Stimulated activated CD8-positive, alpha-beta memory T cell treated with anti-CD3 and anti-CD28 coated beads, Interleukin-15, amount 100 ng/mL, for 48 hours (primary cell): Measurements from ENCODE around the gene GGA2.
"Not testable (repeated sequence)": the region's sequence is repeated elsewhere in the genome, so short reads cannot be mapped to it uniquely, and the experiment has no call there.

ENCODE experiments used
- DNase-seq, 2 donors: peaks; one replicate each; pipeline ENCODE4 v3.0.0-alpha.2; 2020; ENCODE audit warnings: low read depth in 2 of 2

GGA2 gene

DNA sequence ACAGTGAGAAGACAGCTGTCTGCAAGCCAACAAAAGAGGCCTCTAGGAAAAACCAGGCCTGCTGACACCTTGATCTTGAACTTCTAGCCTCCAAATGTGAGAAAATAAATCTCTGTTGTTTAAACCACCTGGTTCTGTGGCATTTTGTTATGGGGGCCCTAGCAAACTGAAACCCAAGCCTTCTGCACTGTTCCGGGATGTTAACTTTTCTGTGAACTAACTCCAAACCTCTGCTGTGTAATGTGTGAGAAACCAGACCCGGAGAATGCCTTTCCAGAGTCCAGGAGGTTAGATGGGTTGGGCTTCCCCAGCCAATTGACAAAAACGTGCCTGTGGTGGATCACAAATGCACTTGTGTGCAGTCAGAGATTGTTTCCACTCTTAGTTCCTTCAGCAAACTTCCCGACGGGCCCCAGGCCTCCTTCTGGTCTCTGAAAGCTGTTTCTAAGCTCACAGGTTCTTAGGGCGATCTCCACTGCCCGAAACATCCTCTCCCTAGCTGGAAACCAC lies 13.6 kb upstream of the GGA2 start:
- no peak for DNase-seq

DNA sequence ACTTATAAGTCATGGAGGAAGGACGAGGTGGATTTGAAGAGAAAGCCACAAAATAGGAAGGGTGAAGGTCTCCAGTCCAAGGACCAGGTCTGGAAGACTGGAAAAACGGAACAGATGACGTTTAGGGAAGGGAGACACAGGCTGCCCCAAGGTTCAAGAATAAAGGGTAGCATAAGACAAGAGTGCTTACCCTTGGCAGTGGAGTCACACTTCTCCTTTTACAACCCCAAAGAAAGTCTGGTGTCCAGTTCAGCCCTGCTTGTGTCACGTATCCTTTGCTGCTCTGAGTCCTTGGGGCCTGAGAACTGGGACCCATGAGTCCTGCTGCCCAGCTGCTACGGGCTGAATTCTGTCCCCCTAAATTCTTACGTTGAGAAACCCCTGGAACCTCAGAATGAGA lies 13.0 kb upstream of the GGA2 start:
- DNase-seq, result no peak

- DNase-seq, result no peak
Measured at GRCh38 chr16:23521965-23522364, 11.7 kb upstream of the GGA2 start.

DNA sequence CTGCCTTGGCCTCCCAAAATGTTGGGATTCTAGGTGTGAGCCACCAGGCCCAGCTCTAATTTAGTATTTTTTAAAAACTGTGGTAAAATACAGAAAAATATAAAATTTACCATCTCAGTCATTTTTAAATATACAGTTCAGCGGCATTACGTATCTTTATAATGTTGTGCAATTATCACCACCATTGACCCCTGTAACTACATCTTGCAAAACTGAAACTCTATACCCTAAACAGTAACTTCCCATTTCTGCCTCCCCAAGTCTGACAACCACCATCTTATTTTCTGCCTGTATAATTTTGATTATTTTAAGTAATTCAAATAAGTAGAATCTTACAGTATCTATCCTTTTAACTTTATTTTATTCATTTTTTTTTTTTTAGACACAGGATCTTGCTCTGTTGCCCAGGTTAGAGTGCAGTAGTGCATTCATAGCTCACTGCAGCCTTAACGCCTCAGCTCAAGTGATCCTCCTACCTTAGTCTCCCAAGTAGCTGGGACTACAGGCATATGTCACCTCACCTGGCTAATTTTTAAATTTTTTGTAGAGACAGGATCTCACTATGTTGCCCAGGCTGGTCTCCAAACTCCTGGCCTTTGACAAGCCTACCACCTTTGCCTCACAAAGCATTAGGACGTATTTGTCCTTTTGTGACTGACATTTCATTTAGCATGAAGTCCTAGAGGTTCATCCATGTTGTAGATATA lies 10.9 kb upstream of the GGA2 start:
- no peak for DNase-seq

DNA sequence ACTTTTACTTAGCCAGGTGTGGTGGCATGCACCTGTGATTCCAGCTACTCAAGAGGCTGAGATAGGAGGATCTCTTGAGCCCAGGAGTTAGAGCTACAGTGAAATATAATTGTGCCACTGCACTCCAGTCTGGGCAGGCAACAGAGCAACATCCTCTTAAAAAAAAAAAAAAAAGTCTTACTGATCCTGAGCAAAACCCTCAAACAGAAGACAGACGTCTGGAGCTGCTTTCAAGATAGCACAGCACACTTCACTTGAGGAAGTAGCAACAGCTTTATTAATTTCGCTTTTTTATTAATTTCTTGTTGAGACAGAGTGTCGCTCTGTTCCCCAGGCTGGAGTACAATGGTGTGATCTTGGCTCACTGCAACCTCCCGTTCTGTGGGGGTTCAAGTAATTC lies 10.2 kb upstream of the GGA2 start:
- no peak for DNase-seq

- no peak for DNase-seq
Measured at GRCh38 chr16:23519282-23519681, 9.0 kb upstream of the GGA2 start.

- no peak for DNase-seq
Measured at GRCh38 chr16:23518435-23518891, 8.2 kb upstream of the GGA2 start.

- no peak for DNase-seq
Measured at GRCh38 chr16:23516366-23517137, 6.3 kb upstream of the GGA2 start.

DNA sequence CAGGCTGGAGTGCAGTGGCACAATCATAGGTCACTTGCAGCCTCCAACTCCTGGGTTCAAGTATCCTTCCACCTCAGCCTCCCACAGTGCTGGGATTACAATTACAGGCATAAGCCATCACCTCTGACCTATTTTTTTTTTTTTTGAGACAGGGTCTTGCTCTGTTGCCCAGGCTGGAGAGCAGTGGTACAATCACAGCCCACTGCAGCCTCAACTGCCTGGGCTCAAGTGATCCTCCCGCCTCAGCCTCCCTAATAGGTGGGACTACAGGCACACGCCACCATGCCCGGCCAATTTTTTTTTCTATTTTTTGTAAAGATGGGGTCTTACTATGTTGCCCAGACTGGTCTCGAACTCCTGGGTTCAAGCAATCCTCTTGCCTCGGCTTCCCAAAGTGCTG lies 5.6 kb upstream of the GGA2 start:
- DNase-seq, result no peak

- no peak for DNase-seq
Measured at GRCh38 chr16:23514381-23515152, 4.3 kb upstream of the GGA2 start.

DNA sequence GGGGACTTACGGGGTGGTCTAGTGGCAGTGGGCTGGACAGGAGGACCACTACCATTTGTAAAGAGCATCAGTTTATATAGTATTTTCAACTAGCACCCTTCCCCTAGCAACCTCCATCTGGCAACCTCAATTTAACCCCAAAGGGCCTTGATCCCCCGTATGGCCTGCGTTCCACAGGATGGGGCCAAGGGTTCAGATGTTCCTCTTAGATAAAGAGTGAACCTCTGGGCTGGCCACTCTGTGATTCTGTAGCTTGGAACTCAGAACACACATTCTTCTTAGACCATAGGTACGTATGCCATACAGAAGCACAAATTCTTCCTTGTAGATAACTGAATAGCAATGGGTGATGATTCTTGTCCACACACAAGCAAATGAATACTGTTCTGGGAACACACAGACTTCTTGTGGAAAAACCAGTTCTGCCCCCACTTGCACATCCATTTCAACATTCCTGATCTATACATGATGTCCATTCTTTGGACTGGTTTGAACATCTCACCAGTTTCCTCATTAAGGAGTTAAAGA lies 1.9 kb upstream of the GGA2 start:
- DNase-seq, result no peak

GRCh38 chr16:23511731-23512130 lies 1.4 kb upstream of the GGA2 start:
- DNase-seq, result no peak

DNA sequence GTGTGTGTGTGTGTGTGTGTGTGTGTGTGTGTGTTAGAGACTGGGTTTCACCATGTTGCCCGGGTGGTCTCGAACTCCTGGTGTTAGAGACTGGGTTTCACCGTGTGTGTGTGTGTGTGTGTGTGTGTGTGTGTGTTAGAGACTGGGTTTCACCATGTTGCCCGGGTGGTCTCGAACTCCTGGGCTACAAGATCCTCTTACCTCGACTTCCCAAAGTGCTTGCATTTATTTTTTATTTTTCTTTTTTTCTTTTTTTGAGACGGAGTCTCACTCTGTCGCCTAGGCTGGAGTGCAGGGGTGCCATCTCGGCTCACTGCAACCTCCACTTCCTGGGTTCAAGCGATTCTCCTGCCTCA lies 599 bp upstream of the GGA2 start:
- DNase-seq, result not testable (repeated sequence)

GRCh38 chr16:23509782-23510163 lies 521 bp downstream of the GGA2 start:
- no peak for DNase-seq

DNA sequence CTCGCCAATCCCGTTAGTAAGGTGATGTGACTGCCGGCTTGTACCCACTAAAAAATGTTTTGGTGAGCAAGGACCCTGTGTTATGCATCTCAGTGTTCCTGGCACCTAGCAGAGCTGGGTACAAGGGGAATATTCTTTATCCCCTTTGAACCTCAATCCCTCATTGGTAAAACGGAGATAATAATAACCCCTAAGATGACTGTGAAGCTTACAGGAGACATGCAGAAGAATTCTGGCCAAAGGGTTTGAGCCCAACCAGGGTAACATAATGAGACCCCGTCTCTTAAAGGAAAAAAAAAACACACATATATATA lies 896 bp downstream of the GGA2 start:
- DNase-seq, result no peak

DNA sequence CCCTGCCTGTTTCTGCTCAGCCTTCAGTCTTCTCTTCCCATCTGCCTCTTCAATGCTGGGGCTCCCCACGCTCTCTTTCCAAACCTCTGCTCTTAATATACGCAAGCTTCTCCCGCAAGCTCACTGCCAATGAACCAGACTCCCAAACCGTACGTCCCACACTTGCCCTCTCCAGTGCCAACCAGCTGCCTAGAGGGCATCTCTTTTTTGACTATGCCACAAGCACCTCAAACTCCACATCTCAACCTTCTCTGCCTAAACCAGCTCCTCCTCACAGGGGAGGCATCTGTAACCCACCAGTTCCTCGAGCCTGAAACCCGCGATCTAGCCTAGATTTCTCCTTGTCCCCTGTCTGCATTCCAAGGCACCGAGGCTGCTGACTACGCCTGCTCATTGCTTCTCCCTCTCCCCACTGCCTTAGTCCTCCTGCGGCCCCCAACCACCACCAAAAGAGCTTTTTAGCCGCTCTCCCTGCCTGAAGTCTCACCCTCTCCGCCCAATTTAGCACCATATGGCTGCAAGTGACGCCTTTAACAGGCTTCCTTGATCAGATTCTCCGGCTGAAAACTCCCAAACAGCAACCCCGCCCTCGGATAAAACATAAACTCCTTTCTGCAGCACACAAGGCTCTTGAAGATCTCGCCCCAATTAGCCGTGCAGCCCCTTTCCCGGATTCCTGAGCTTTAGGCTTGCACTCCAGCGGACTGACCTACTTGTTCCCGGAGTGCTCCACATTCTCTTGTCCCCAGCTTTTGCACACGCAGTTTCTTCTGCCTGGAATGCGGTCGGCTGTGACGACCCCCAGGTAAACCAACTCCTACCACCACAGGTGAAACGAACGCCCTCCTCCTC lies 1.5 kb downstream of the GGA2 start:
- no peak for DNase-seq

- no peak for DNase-seq
Measured at GRCh38 chr16:23506606-23506994, 3.7 kb downstream of the GGA2 start.

- no peak for DNase-seq
Measured at GRCh38 chr16:23505671-23506605, 4.4 kb downstream of the GGA2 start.

- no peak for DNase-seq
Measured at GRCh38 chr16:23505180-23505665, 5.1 kb downstream of the GGA2 start.
